NCI-H2227 (cell line): ENCODE measurements around the gene PLA2G1B.

Source experiments
- DNase-seq: peaks from one replicate; lab custom pipeline; 2025; ENCODE audit not compliant: unreplicated experiment; lab: John Stamatoyannopoulos, UW

Gene PLA2G1B

GRCh38 chr12:120276734-120277133 lies 50.8 kb downstream of the PLA2G1B start:
- no peak for DNase-seq
